ENCODE results near the gene ADAMTS5.

ADAMTS5 gene

GRCh38 chr21:26948194-26948593 is 18.7 kb downstream of the ADAMTS5 start:
- DNase-seq (ENCODE audit: low spot score): no peak

DNA sequence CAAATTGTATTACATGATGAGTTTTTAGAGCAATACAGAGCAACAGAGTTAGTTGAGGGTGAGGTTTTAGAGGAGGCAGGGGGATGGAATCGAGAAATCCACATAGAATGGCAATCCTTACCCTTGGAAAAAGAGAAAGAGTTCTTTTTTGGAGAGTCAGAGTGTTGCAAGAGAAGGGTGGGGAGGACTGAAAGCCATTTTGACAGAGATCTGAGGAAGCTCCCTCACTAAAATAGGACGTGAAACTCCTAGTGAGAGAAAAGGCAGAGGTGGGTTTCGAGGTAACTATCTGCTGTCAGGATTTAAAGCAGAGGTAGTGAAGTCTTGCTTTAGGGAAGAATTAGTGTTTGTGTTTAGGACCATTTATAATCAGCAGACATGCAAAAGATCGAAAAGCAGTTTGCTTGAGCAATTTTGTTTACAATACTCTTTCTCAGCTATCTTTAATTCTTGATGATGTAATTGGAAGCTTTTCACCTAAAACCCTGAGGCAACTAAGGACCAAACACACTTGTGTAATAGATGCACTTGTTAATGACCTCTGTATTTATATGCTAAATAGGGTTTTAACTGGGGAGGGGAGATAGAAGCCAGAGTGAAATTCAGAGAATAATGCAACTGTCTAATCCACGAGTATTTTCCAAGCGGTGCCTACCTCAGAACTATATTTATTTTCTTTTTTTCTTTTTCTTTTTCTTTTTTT is 20.0 kb downstream of the ADAMTS5 start:
- no peak for DNase-seq (ENCODE audit: low spot score)

- DNase-seq (ENCODE audit: low spot score): peak; percentile 50
Observed at GRCh38 chr21:26945916-26946675, 20.8 kb downstream of the ADAMTS5 start.

DNA sequence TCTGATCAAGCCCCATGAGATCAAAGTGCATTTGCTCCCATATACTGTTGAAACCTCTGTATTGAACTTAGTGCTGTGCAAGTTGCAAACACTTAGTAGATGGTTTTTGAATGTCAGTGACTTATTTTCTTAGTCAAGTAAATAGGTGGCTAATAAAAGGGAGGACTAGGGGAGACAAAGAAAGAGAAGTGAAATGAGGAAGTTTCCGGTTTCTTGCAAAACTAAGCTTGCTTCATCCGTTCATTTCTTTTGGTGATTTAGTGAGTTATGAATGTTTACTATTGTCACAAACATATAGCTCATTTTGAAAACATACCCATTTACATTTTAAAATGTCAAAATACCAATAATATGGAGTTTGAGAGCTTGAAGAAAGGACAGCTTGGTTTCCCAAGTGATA is 23.0 kb downstream of the ADAMTS5 start:
- no peak for DNase-seq (ENCODE audit: low spot score)

GRCh38 chr21:26941421-26941820 is 25.5 kb downstream of the ADAMTS5 start:
- DNase-seq (ENCODE audit: low spot score): no peak

GRCh38 chr21:26939601-26940111 is 27.2 kb downstream of the ADAMTS5 start:
- no peak for DNase-seq (ENCODE audit: low spot score)

GRCh38 chr21:26936641-26937040 is 30.2 kb downstream of the ADAMTS5 start:
- no peak for DNase-seq (ENCODE audit: low spot score)

DNA sequence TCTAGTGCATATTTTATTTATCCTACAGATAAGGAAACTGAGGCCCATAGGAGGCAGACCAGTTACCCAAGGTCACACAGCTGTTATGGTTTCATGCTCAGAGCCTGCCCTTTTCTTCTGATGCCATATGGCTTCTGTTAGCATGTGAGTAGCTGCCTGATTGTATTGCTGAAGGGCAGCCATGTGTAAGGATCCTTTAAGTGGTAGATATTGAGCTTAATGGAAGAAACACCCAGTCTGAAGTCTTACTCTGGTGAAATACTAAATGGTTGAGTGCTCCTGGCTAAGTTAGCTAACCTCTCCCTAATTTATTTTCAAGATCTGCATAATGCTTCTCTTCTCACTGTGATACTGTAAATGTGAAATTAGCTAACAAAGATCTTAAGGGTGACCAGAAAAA is 30.9 kb downstream of the ADAMTS5 start:
- DNase-seq (ENCODE audit: low spot score): no peak

GRCh38 chr21:26934383-26934782 is 32.5 kb downstream of the ADAMTS5 start:
- DNase-seq (ENCODE audit: low spot score): no peak

DNA sequence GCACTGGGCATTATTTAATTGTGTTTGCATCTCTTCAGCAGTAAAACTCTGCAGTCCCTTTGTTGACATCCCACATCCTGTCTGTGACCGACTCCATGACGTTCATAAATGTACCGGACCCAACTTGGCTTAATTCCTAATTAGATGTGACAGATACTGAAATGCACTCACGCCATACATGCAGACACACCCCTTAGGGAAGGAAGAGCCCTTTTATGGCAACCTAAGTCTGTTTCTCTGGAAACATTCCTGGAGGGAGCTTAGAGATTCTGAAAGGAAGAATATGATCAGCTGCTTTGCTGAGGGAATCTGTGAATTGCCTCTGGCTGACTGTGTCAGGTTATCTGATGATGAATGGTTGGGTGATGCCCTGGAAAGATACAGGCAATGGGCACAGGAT is 33.4 kb downstream of the ADAMTS5 start:
- DNase-seq (ENCODE audit: low spot score): no peak

DNA sequence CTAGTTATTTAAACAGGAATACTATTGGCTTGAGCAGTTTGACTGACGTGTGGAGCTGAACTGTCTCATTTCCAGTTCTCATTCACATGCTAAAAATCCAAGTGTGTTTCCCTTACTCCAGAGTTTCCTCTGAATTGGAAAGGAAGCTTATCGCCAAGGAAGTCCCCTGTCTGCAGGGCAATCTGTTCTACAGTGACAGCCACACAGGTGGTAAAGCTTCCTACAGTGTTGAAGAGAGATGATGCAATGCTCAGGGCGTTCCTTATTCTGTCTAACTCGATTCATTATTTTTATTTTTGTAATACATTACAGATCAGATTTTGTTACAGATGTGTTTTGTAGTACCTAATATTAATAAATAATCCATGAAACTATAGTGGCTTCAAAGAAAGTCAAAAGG is 41.3 kb downstream of the ADAMTS5 start:
- no peak for DNase-seq (ENCODE audit: low spot score)

GRCh38 chr21:26925122-26925521 is 41.8 kb downstream of the ADAMTS5 start:
- no peak for DNase-seq (ENCODE audit: low spot score)

- DNase-seq (ENCODE audit: low spot score): no peak
Observed at GRCh38 chr21:26923986-26924385, 42.9 kb downstream of the ADAMTS5 start.

DNA sequence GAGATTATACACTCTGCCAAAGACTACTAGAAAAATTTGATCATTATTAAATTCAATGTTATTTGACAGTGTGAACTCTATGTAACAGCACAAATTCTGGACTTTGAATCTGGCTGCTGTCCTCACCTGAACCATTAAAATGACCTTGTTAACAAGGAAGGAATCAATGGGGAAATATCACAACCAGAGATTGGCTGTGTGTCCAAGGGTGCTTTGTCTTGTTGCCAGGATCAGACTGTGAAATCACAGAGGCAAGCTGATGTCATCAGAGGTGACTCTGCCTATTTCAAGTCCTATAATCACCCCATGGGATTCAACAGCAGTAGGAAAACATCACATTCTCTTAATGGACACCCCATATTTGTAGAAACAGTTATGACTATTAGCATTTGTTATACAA is 46.8 kb downstream of the ADAMTS5 start:
- no peak for DNase-seq (ENCODE audit: low spot score)

DNA sequence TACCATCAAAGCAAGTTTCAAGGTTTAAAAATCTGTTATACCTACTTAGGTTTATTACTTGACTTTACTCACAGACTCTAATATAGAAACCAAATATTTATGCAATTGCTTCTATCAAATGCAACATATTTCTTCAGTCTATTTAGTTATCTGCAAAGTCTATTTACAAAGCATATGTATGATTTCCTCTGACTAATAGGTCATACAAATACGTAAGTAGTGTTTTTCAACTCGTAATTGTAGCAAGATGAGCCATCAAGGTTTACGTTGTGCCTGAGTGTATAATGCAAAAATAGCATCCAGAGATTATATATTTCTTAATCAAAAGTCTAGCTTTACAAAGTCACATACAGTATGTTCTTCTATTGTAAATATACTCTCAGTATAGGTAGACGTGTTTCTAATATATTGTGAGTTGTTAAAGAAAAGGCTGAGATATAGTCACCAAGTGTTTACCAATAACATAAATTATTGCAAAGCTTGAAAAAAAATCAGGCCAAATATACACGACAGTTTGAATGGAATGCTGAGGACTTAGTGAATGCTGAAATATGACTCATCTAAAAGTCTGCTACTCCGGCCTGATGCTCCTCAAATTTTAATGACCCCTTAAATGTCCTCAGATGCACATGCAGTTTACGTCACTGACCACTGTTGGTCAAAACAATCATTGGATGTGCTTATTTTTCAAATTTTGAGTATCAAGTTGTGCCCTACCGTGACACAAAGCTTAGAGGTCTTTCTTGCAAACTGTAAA is 48.4 kb downstream of the ADAMTS5 start:
- no peak for DNase-seq (ENCODE audit: low spot score)

GRCh38 chr21:26916799-26917198 is 50.1 kb downstream of the ADAMTS5 start:
- DNase-seq (ENCODE audit: low spot score): no peak

GRCh38 chr21:26914557-26914956 is 52.3 kb downstream of the ADAMTS5 start:
- DNase-seq (ENCODE audit: low spot score): no peak

DNA sequence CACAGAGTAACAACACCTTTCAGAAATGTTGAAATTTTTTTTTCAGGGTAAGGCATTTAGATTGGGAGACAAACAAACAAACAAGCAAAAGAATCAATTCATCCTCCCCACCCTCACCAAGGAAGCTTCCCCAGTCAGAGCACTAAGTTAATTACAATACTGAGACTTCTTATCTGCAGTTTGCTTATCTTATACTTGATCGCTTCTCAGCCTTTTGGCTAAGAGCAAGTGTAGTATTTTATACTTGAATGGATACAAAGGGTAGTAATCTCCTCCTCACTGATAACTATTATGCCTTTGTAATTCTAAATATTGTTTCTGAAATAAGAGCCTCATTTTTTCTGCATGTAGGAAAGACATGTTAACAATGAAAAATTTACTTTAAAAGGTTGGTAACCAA is 54.4 kb downstream of the ADAMTS5 start:
- DNase-seq (ENCODE audit: low spot score): no peak

- no peak for DNase-seq (ENCODE audit: low spot score)
Observed at GRCh38 chr21:26909972-26910371, 56.9 kb downstream of the ADAMTS5 start.

DNA sequence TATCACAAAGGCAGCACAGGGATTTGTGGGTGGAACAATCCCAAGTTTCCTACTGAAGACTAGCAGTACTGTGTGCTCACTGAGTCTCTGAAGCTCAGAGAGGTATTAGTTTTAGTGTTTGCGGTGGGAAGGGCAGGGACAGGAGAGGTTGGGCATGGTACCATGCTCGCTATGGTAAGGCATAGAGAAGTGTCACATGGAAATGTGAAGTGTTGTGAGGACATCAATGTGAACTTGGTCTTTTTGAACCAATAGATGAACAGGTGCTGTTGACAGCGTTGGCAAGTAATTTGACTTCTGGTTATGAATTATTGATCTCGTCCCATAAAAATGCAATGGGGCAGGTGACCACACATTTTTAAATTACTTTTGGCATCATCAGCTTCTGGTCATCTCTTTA is 65.9 kb downstream of the ADAMTS5 start:
- DNase-seq (ENCODE audit: low spot score): no peak

- DNase-seq (ENCODE audit: low spot score): no peak
Observed at GRCh38 chr21:26892151-26892550, 74.7 kb downstream of the ADAMTS5 start.

- DNase-seq (ENCODE audit: low spot score): no peak
Observed at GRCh38 chr21:26888931-26889330, 78.0 kb downstream of the ADAMTS5 start.

- DNase-seq (ENCODE audit: low spot score): no peak
Observed at GRCh38 chr21:26888256-26888655, 78.6 kb downstream of the ADAMTS5 start.
